ENCODE results near the gene WDR27.
"Not testable (repeated sequence)": the region's sequence is repeated elsewhere in the genome, so short reads cannot be mapped to it uniquely, and the experiment has no call there.

The WDR27 gene

DNA sequence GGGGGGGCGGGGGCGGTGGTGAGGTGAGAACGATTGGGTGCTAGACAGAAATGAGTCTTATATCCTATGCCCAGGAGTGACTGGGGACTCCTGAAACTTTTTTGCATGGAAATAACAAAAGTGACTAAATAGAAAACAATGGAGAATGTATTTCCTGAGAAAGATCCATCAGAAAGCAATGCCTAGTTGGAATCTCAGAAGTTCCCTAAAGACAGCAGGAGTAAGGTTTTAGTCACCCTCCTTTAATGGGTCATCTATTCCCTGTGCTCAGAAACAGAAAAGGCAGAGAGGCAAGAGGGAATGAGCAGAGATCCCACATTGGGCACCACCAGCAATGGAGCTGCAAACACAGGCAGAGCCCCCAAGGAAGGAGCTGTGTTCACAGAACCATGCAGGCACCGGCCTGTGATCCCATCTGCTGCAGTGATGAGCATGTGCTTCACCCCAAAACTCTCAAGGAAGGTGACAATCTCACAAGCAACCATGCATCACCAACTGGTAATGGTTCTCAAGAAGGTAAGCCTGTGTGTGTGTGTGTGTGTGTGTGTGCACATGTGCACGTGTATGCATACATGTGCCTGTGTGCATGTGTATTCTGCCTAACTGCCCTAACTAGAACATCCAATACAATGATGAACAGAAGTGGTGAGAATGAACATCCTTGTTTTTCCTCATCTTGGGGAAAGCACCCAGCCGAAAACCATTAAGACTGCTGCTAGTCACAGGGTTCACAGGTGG is 168.4 kb downstream of the WDR27 start:
- no peak for DNase-seq (ENCODE audit: low read depth in 1 of 2, low spot score in 1 of 2)

DNA sequence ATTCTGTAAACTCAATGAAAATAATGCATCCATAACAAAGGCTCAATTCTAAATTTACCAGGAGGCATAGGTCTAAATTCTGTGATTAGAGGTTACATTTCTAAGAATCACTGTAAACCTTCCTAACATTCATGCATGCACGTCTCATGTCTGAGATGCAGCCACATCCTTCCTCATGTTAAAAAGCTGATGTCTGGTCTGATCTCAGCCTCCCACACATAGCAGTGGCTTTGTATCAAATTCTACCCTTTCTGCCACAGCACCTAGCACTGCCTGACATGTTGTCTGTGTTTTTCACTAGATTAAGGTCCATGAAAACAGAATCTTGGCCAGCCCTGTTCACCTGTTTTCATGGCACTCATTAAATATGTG is 171.1 kb downstream of the WDR27 start:
- DNase-seq (ENCODE audit: low read depth in 1 of 2, low spot score in 1 of 2), result no peak

DNA sequence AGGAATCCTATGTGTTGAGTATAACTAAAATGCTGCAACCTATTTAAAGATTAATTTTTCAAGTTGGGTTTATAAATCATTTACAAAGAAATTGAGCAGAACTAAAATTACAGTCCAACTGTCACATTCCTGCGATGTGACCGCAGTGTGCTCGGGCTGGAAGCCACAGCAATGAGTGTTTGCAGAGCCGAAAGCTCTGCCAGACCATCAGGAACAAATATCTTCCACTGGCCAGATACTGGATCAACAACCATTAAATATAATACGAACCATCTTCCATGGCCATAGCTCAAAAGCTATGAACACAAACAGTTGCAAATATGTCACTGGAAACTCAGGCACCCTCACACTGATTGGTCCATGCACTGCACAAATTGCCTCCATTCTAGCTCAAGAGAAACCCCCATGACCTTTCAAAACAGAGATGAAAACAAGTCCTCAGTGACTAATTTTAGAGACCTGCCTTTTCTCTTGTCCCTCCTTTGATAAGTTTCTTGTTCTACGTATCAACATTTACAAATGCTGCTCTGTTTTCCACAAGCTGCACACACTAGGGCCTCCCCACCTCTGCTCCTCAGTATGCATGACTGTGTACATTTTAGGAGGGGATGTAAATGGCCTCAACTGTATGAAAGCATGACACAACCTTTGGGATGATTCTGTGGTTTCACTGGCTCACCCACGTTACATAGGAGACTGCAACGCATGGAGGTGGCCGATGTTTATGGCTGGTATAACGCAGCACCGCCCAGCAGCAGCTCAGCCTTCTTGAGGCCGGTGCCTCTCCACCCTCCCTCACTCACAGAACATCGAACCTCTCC is 171.7 kb downstream of the WDR27 start:
- no peak for DNase-seq (ENCODE audit: low read depth in 1 of 2, low spot score in 1 of 2)

DNA sequence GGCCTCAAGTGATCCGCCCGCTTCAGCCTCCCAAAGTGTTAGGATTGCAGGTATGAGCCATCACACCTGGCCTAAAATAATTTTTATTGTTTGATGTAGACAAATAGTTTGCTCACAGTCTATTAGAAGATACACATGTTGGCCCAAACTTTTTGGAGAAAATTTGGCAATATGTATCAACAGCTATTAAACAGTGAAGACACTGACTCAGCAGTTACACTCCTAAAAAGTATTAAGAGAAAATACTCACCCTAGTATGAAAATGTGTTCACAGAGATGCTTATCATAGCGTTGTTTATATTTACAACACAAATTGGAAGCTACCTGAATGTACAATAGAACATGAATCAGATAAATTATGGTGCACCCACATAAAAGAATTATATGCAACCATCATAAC is 173.1 kb downstream of the WDR27 start:
- DNase-seq (ENCODE audit: low read depth in 1 of 2, low spot score in 1 of 2), result no peak

DNA sequence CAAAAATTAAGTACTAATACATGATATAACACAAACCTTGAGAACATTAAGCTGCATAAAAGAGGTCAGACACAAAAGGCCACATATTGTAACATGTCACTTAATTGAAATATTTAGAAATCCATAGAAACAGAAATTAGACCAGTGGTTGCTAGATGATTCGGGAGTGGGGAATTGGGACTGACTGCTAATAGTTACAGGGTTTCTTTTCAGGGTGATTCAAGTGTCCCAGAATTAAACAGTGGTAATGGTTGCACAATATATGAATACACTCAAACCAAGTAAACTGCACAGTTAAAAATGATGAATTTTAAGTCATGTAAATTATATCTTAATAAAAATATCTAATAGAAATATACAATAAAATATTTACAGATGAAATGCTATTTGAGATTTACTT is 174.5 kb downstream of the WDR27 start:
- no peak for DNase-seq (ENCODE audit: low read depth in 1 of 2, low spot score in 1 of 2)

DNA sequence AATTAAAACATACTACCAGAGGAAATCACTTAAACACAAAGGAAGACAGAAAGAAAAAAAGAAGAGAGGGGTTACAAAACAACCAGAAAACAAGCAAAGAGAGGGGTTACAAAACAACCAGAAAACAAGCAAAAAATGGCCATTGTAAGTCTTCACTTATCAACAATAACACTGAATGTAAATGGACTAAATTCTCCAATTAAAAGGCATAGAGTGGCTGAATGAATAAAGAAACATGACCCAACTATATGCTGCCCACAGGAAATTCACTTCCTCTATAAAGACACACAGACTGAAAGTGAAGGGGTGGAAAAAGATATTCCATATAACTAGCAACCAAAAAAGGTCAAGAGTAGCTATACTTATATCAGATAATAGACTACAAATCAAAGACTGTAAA is 180.0 kb downstream of the WDR27 start:
- no peak for DNase-seq (ENCODE audit: low read depth in 1 of 2, low spot score in 1 of 2)

DNA sequence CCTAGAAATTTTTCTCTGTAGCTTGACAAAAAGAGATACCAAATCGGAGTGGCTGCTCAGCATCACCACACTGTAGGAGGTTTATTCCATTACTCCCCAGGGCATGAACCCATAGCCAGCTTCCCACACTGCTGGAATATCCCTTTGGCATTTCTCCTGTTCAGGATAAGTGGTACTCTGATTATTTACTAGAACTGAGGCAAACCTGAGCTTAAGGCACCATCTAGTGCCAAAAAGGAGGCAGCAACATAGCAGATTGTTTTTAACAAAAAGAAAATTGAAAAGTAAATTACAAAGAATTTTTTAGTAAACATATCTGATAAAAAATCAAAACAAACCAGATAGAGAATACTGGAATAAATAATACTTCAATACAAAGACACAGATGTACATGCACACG is 181.7 kb downstream of the WDR27 start:
- DNase-seq (ENCODE audit: low read depth in 1 of 2, low spot score in 1 of 2), result no peak

DNA sequence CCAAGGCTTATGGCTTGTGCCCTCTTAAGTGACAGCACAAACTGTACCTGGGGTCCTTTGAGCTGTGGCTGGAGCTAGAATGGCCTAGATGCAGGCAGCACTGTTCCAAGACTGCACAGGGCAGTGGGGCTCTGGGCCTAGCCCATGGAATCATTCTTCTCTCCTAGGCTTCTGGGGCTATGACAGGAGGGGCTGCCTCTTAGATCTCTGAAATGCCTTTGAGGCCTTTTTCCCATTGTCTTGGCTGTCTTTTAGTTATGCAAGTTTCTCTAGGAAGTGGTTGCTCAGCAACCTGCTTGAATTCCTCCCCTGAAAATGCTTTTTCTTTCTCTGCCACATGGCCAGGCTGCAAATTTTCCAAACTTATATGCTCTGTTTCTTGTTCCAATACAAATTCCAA is 183.4 kb downstream of the WDR27 start:
- DNase-seq (ENCODE audit: low read depth in 1 of 2, low spot score in 1 of 2), result no peak

DNA sequence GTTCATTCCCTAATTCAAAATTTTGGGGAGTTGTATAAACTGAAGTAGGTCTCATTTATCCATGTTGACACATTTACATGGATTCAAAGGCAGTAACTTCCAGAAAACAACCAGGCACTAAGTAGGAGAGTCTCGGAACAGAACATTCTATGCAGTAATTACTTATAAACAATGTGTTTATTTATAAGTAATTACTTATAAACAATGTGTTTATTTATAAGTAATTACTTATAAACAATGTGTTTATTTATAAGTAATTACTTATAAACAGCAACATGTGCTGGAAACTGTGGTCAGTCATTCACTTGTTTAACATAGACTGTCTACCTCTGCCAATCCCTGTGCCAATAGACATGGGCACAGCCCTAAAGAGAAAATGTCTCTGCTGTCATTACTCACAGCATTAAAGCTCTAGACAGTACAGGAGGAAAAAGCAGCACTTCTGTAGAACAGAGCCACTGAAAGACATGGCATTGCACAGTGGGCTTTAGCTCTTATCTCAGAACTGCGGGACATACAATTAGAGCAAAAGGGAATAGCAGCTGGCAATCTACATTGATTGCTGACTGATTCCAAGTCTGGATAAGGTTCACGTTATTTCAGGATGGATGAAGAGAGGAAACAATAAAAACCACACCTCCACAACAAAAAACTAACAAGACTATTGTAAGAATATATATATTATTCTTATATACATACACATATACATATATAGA is 188.2 kb downstream of the WDR27 start:
- DNase-seq (ENCODE audit: low read depth in 1 of 2, low spot score in 1 of 2), result no peak

DNA sequence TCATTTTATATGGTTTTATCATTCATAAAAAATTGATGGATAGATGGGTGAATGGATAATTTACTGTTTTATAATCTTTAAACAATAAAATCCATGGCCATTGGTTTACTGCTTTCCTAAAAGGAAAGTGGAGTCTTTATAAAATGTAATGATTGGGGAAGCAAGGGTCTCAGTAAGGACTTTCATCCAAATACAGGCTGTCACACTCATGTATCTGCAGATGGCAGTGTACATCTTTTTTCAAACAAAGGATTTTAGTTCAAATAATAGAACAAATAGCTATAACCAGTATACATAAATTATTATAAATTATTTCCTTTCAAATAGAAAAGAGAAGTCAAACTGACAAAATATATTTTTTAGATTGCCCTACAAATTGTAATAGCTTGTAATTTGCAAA is 190.0 kb downstream of the WDR27 start:
- DNase-seq (ENCODE audit: low read depth in 1 of 2, low spot score in 1 of 2), result not testable (repeated sequence)

DNA sequence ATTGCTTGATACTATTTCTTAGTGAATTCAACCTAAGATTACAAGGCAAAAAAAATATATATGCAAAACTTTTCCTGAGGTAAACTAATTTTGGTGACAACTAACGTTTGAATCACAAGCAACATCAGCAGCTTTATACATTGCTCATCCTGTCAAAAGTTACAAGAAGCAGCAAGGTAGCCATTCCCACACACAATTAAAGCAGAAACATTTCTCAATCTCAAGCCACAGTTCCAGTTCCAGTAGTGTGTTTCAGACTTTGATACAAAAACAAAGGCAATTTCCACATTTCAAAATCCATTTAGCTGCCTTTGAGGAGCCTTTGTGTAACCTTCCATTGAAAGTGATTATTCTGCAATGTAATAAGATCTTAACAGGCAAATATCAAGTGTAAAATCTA is 191.0 kb downstream of the WDR27 start:
- DNase-seq (ENCODE audit: low read depth in 1 of 2, low spot score in 1 of 2), result no peak

DNA sequence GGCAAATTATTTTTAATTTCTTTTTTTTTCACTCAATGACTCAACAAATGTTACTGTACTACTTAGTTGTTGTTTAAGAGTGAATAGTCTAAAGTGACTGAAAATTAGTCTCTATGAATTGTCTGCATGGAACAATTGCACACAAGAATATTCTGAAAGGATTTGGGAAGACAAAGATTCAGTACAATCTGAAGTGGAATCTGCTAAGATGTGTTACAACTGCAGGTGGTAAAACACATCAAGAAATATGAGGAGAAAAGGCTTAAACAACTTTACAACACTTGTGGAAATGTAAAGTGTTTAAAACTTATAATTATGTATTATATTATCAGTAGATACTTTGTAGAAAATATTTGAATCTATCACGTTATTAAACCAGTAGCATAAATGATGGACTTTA is 193.4 kb downstream of the WDR27 start:
- no peak for DNase-seq (ENCODE audit: low read depth in 1 of 2, low spot score in 1 of 2)

DNA sequence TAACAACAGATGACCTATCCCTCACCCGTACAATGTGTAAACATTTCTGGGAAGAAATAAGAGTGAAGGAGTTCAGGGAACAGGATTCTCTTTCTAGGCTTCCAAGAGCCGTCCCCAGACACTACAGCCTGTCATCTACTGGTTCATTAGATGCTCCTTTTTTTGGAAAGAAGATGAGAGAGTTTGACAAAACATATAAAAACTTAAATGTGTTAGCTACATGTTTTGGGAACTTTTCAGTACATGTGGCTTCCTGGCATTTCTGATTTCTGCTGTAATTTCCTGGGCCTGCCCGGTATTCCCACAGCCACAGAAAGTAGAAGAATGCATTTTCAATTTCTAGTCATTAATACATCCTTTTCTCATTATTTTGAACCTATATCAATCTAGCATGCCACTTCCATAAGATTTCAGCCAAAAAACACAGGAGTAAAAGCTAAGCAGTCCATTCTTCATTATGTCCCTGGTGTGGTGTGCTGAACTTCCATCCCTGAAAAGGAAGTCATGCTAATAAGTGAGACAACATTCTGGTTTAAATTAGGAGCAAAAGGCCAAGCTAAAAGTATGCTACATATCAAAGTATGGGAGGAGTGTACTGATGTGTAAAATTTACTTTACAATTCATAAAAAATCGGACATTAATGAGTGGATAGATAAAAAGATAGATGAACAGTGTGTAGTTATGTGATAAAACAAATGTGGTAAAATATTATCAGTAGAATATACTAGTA is 198.2 kb downstream of the WDR27 start:
- no peak for DNase-seq (ENCODE audit: low read depth in 1 of 2, low spot score in 1 of 2)

DNA sequence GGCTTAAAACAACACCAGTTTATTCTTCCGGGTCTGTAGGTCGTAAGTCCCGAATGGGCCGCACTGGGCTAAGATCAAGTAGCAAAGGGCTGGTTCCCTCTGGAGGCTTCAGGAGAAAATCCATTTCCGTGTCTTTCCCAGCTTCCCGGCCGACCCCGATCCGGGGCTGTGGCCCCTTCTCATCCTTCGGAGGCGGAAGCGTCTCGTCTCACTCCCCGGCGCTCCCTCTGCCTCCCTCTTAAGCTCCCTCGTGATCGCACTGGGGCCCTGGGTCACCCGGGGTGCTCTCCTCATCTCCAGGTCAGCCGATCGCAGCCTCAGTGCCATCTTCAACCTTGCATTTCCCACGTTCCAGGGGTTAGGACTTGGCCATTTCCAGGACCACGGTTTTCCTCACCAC is 199.4 kb downstream of the WDR27 start:
- DNase-seq (ENCODE audit: low read depth in 1 of 2, low spot score in 1 of 2), result no peak

DNA sequence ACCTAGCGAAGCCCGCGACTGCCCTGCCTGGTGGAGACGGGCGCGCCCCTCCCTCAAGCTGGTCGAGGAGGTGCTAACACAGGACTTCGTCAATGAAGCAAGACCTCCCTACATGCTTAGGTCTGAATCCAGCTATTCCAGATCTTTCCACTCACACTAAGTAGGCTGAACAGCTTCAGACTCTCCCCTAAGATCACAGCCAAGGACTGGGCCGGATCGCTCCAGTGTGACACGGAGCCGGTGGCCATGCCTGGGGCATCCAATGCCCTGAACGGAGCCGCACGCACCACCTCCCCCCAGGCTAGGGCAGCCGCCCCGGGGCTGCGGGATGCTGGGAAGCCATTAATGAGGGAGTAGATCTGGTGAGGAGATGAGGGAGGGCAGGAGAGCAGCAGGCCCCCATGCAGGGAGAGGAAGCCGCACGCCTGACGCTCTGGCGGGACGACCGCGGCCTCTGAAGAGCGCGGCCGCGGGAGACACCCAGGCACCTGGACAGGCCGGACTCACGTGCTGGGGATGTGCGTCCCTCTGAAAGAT is 200.0 kb downstream of the WDR27 start:
- DNase-seq (ENCODE audit: low read depth in 1 of 2, low spot score in 1 of 2), result no peak

DNA sequence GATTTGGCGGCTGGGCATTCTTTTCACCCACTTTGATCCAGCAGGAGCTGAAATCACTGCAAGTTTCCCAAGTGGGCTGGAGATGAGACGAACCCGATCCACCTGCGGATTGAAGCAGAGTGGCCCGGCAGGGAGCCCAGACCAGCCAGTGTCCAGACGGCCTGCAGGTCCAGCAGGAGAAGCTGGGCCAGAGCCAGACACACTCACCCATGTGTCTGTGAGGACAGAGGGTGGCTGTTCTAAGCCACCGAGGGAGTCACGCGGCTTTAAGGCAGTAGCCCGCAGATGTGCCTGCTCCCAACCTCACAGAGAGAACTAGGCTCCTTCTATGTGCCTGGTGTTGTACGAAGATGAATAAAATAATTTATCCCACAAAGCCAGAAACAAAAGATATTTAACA is 200.7 kb downstream of the WDR27 start:
- no peak for DNase-seq (ENCODE audit: low read depth in 1 of 2, low spot score in 1 of 2)

DNA sequence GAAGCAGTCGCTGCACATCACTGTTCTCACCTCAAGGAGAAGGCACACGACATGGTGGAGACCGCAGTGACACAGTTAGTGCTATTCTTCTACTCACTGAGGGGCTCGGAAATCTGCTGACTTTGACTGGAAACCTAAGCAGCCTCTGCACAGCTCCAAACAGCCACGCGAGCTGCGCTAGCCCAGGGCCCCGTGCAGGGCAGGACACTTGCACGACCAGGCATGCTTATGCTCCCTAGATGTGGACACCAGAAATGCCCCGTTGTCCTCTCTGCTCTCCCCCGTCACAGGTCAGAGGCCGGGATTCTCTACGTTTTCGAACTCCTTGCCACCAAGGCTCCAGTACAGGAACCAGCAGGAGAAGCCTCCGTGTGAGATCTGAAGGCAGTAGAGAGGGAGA is 201.1 kb downstream of the WDR27 start:
- no peak for DNase-seq (ENCODE audit: low read depth in 1 of 2, low spot score in 1 of 2)

DNA sequence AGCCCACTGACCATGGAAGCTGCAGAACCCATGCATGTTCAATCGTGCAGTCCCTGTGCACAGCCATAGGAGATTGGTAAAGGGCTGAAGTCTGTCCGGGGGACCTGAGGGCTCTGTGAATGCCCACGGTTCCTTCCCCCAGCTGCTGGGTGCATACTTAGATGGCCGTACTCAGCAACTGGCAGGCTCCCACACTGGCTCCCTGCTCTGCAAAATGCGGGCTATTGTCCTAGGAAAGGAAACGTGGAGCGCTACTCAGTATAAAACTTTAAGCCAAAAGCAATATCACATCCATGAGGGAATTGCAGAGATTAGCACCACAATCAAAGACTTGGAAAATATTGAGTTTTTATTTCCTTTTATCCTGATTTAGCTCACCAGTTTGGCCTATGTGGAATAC is 202.0 kb downstream of the WDR27 start:
- no peak for DNase-seq (ENCODE audit: low read depth in 1 of 2, low spot score in 1 of 2)

DNA sequence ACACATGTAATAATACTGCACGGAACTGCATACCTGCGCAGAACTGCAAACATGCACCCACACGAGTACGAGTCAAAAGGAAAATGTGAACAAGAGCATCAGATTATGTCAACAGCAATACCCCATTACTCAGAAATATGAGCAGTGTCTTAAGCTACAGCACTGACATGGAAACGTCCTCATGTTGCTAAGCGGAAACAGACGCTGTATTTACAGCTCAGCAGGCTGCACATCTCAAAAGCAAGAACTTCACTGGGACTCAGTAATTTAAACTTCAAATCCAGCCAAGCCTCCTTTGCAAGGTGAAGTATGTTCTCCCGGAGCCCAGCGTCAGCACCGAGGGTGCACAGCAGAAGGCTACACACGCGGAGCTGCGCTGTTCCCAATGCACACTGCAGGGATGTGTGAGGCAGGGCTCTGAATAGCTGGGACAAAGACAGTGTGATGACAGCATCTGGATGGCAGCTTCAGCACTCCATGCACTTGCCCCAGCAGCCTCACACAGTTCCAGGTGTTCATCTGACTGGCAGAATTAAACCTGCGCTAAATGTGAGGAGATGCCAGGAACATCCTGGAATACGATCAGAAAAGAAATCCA is 202.8 kb downstream of the WDR27 start:
- DNase-seq (ENCODE audit: low read depth in 1 of 2, low spot score in 1 of 2), result no peak

DNA sequence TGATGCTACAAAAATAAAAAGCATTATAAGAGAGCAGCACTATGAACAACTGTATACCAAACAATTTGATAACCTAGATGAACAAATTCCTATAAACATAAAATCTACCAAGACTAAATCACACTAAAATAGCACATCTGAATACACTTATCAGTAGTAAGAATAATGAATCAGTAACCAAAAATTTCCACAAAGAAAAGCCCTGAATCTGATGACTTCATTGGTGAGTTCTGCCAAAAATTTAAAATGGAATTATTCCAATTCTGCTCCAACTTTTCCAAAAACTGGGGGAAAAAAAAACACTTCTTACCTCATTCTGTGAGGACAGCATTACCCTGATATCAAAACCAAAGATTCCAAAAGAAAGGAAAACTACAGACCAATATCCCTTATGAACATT is 206.2 kb downstream of the WDR27 start:
- DNase-seq (ENCODE audit: low read depth in 1 of 2, low spot score in 1 of 2), result no peak

DNA sequence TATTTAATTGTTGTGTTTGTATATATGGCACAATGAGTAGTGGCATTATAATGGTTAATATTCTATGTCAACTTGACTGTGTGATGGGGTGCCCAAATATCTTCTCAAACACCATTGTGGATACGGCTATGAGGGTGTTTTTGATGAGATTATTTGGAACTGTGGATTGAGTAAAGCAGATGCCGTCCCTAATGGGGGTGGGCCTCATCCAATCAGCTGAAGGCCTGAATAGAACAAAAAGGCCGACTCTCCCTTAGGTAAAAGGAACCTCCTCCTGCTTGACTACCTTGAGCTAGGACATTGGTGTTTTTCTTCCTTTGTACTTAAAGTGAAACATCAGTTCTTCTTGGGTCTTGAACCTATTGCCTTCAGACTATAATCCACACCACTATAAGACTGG is 207.8 kb downstream of the WDR27 start:
- no peak for DNase-seq (ENCODE audit: low read depth in 1 of 2, low spot score in 1 of 2)
